Calu3 (cell line): Measurements from ENCODE around the gene SLC35F1. TPM values are rescaled to one million over a fixed set of nuclear protein-coding genes. Genes with fewer than 3 reads are reported as not detected.

Source experiments
- BruUV-seq: library from RNA; stranded (reverse); fragments of 400-500 nt; replicated peaks from 2 replicates; lab custom pipeline; 2021; lab: Mats Ljungman, UMichigan
- CTCF ChIA-PET: fragments of 300-600 bp; sonication (Branson Sonifier 250); formaldehyde crosslinking; loops from one replicate; lab custom pipeline; 2022; ENCODE audit warnings: antibody characterized with exemption; lab: Charles Lee
- DNase-seq: peaks from one replicate; pipeline ENCODE4 v3.0.0; 2022
- H3K27ac Mint-ChIP-seq: one replicate; pipeline ENCODE4 v1.8.0; 2022; ENCODE audit warnings: mixed read lengths; ENCODE audit not compliant: unreplicated experiment
- H3K27me3 Mint-ChIP-seq: one replicate; pipeline ENCODE4 v1.8.0; 2022; ENCODE audit warnings: mixed read lengths; ENCODE audit not compliant: unreplicated experiment
- H3K36me3 Mint-ChIP-seq: one replicate; pipeline ENCODE4 v1.8.0; 2022; ENCODE audit warnings: mild to moderate bottlenecking, moderate library complexity, mixed read lengths; ENCODE audit not compliant: insufficient read depth, unreplicated experiment
- H3K4me1 Mint-ChIP-seq: one replicate; pipeline ENCODE4 v1.8.0; 2022; ENCODE audit warnings: mild to moderate bottlenecking, low read depth, mixed read lengths; ENCODE audit not compliant: unreplicated experiment
- H3K4me3 Mint-ChIP-seq: one replicate; pipeline ENCODE4 v1.8.0; 2022; ENCODE audit warnings: mild to moderate bottlenecking, low read depth, moderate library complexity, mixed read lengths; ENCODE audit not compliant: unreplicated experiment
- H3K9me3 Mint-ChIP-seq: one replicate; pipeline ENCODE4 v1.8.0; 2022; ENCODE audit warnings: low read depth, mixed read lengths; ENCODE audit not compliant: unreplicated experiment
- CTCF ChIP-seq: fragments of 200-600 bp; IDR thresholded peaks from one replicate; pipeline ENCODE4 v1.8.0; 2022; ENCODE audit warnings: antibody characterized with exemption; ENCODE audit not compliant: unreplicated experiment
- intact Hi-C: fragments of 100-400 bp; cut with micrococcal nuclease; formaldehyde crosslinking; loops from one replicate; pipeline ENCODE4 v1.10.0; 2022; ENCODE audit not compliant: unreplicated experiment
- total RNA-seq: library from RNA; stranded (reverse); gene quantifications from 2 replicates; pipeline ENCODE4 v1.2.3, GENCODE V29; 2022

Gene SLC35F1
- total RNA-seq, 1 experiment from 2014 or later, result not detected

GRCh38 chr6:118061666-118062065 is 154.6 kb downstream of the SLC35F1 start:
- intact Hi-C loops, result no loop called here
- H3K27ac Mint-ChIP-seq, result no peak overlapping the region
- H3K27me3 Mint-ChIP-seq, result no peaks in the 10 kb centered on the region
- no peaks in the 10 kb centered on the region for H3K4me1 Mint-ChIP-seq
- H3K36me3 Mint-ChIP-seq, result no peaks in the 10 kb centered on the region
- no peak for DNase-seq
- H3K4me3 Mint-ChIP-seq, result no peak overlapping the region
- H3K9me3 Mint-ChIP-seq, result peaks cover 2% of the 10 kb centered on the region
- no peak for TF ChIP-seq CTCF
- no TSS peak for BruUV-seq
- CTCF ChIA-PET, result interaction anchor here (0.5 kb wide), 1 partner anchor 74 kb away, joined by 4 read pairs; no protein-coding TSS in a partner anchor

DNA sequence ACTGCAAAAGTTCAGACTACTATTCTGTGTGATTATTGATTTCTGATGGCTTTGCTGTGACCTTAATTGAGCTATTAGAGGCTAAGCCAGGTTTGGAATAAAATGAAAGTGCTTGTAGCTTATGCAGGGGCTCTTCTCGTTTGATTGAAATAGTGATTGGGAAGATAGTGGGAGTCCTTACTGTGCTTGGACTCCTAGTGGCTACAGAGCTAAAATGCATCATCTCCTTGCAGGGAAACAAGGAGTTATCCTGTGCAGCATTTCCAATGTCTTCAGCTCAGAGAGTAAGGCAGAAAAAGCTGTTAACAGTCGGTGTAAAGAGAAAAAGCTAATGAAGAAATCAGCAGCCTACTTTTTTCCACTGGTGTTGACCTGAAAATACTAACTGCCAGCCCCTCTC is 173.5 kb downstream of the SLC35F1 start:
- no TSS peak for BruUV-seq
- intact Hi-C loops, result no loop called here
- no peaks in the 10 kb centered on the region for H3K36me3 Mint-ChIP-seq
- H3K27ac Mint-ChIP-seq, result no peak overlapping the region
- DNase-seq, result no peak
- no peak for TF ChIP-seq CTCF
- peaks cover 2% of the 10 kb centered on the region for H3K9me3 Mint-ChIP-seq
- H3K27me3 Mint-ChIP-seq, result no peaks in the 10 kb centered on the region
- no peak overlapping the region for H3K4me3 Mint-ChIP-seq
- H3K4me1 Mint-ChIP-seq, result no peaks in the 10 kb centered on the region
- CTCF ChIA-PET, result interaction anchor here (0.6 to 1.0 kb wide), 3 partner anchors 105 to 355 kb away, joined by 3 read pairs; no protein-coding TSS in a partner anchor

GRCh38 chr6:118083711-118084110 is 176.6 kb downstream of the SLC35F1 start:
- intact Hi-C loops, result no loop called here
- no TSS peak for BruUV-seq
- H3K27me3 Mint-ChIP-seq, result no peaks in the 10 kb centered on the region
- peaks cover 6% of the 10 kb centered on the region for H3K9me3 Mint-ChIP-seq
- DNase-seq, result no peak
- CTCF ChIA-PET, result no interaction called here
- H3K4me1 Mint-ChIP-seq, result no peaks in the 10 kb centered on the region
- H3K27ac Mint-ChIP-seq, result no peak overlapping the region
- H3K4me3 Mint-ChIP-seq, result no peak overlapping the region
- no peaks in the 10 kb centered on the region for H3K36me3 Mint-ChIP-seq
- TF ChIP-seq CTCF, result no peak

DNA sequence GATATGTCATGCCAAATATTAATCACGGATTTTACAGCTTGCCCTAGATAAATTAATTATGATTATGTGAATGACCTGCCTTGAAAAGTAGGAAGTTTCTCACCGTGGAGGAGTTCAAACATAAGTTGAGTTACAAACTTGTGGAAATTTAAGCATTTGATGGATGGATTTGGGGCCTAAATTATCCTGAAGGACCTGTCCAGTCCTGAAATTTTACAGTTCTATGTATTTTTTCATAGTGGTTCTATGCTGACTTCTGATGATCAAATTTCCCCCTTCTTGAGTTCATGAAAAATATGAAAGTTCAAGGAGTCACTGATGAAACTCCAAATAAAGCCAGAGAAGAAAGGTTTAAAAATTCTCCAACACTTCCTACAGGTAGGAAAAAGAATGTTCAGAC is 178.6 kb downstream of the SLC35F1 start:
- Mint-ChIP-seq H3K4me1 (no peaks in the 10 kb centered on the region), H3K9me3 (peaks cover 9% of the 10 kb centered on the region), H3K36me3 (no peaks in the 10 kb centered on the region), H3K4me3 (no peak overlapping the region), H3K27ac (no peak overlapping the region), H3K27me3 (no peaks in the 10 kb centered on the region)
- CTCF ChIA-PET, result no interaction called here
- no peak for DNase-seq
- intact Hi-C loops, result no loop called here
- no TSS peak for BruUV-seq
- no peak for TF ChIP-seq CTCF
